KMS-11 (cell line): ENCODE data around the gene KLF11.

Experiments used
- H2AFZ ChIP-seq: fragments of 200-600 bp; sonication (generic); 2 replicates; pipeline ENCODE4 v1.6.1; 2016; ENCODE audit warnings: antibody characterized with exemption, mixed run types, low read depth
- H3K27ac ChIP-seq: fragments of 200-600 bp; sonication (generic); 2 replicates; pipeline ENCODE4 v1.6.1; 2016; ENCODE audit warnings: mild to moderate bottlenecking, mixed run types
- H3K27me3 ChIP-seq: fragments of 200-600 bp; sonication (generic); 2 replicates; pipeline ENCODE4 v1.6.1; 2017; ENCODE audit warnings: mild to moderate bottlenecking, low read depth, mixed run types, moderate library complexity; ENCODE audit not compliant: insufficient read depth
- H3K36me3 ChIP-seq: fragments of 200-600 bp; sonication (generic); 2 replicates; pipeline ENCODE4 v1.6.1; 2017; ENCODE audit warnings: mild to moderate bottlenecking, mixed run types; ENCODE audit not compliant: insufficient read depth
- H3K4me1 ChIP-seq: fragments of 200-600 bp; sonication (generic); 2 replicates; pipeline ENCODE4 v1.6.1; 2016; ENCODE audit warnings: mild to moderate bottlenecking, low read depth, mixed run types; ENCODE audit not compliant: poor library complexity, severe bottlenecking
- H3K4me2 ChIP-seq: fragments of 200-600 bp; sonication (generic); 2 replicates; pipeline ENCODE4 v1.7.0; 2016; ENCODE audit warnings: mild to moderate bottlenecking, mixed run types
- H3K4me3 ChIP-seq: fragments of 200-600 bp; sonication (generic); IDR thresholded peaks from 2 replicates; pipeline ENCODE4 v1.6.1; 2017; ENCODE audit warnings: low read depth, low read length, mixed read lengths; ENCODE audit not compliant: insufficient read depth
- H3K79me2 ChIP-seq: fragments of 200-600 bp; sonication (generic); 2 replicates; pipeline ENCODE4 v1.6.1; 2016; ENCODE audit warnings: low read depth, mixed run types; ENCODE audit not compliant: insufficient read depth
- H3K9ac ChIP-seq: fragments of 200-600 bp; sonication (generic); 2 replicates; pipeline ENCODE4 v1.6.1; 2016; ENCODE audit warnings: mild to moderate bottlenecking, mixed run types
- H4K20me1 ChIP-seq: fragments of 200-600 bp; sonication (generic); 2 replicates; pipeline ENCODE4 v1.6.1; 2016; ENCODE audit warnings: mild to moderate bottlenecking, mixed run types; ENCODE audit not compliant: insufficient read depth
- TF ChIP-seq, protein P1 (sequence below): fragments of 200-600 bp; sonication (generic); conservative IDR thresholded peaks from 2 replicates; pipeline ENCODE4 v1.6.1; 2017; ENCODE audit warnings: low read depth, mild to moderate bottlenecking, antibody characterized with exemption, low read length, moderate library complexity, mixed read lengths

Gene KLF11

DNA sequence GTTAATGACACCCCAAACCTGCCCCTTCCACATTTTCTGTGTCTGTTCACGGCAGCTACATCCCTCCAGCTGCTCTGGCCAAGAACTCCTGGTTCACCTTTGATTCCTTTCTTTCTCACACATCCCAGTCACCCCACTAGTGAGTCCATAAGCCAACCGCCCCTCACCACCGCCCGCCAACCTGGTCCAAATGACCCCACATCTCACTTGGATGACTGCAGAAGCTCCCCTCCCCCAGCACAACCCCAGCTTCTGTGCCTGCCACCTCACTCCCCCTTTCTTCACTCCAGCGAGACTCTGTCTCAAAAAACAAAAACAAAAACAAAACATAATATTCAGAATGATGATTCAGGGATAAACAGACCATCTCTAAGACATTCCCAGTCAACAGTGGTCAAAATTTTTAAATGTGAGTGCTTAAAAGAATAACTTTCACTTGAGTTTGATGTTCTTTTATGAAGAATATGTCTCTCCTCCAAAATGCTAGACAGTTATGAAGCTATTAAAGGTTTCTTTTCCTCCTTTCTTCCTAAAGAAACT lies 33.7 kb downstream of the KLF11 start:
- no peaks in the 10 kb centered on the region for H3K36me3 ChIP-seq
- no peaks in the 10 kb centered on the region for H4K20me1 ChIP-seq
- no peak overlapping the region for H3K4me2 ChIP-seq
- H3K27me3 ChIP-seq = peaks cover 4% of the 10 kb centered on the region
- no peaks in the 10 kb centered on the region for H3K79me2 ChIP-seq
- no peak overlapping the region for H3K9ac ChIP-seq
- peaks cover 2% of the 10 kb centered on the region for H3K4me1 ChIP-seq
- TF ChIP-seq, protein P1, sequence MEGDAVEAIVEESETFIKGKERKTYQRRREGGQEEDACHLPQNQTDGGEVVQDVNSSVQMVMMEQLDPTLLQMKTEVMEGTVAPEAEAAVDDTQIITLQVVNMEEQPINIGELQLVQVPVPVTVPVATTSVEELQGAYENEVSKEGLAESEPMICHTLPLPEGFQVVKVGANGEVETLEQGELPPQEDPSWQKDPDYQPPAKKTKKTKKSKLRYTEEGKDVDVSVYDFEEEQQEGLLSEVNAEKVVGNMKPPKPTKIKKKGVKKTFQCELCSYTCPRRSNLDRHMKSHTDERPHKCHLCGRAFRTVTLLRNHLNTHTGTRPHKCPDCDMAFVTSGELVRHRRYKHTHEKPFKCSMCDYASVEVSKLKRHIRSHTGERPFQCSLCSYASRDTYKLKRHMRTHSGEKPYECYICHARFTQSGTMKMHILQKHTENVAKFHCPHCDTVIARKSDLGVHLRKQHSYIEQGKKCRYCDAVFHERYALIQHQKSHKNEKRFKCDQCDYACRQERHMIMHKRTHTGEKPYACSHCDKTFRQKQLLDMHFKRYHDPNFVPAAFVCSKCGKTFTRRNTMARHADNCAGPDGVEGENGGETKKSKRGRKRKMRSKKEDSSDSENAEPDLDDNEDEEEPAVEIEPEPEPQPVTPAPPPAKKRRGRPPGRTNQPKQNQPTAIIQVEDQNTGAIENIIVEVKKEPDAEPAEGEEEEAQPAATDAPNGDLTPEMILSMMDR = no peak
- no peak overlapping the region for H3K27ac ChIP-seq
- H2AFZ ChIP-seq = no peak overlapping the region
- H3K4me3 ChIP-seq = no peak overlapping the region

DNA sequence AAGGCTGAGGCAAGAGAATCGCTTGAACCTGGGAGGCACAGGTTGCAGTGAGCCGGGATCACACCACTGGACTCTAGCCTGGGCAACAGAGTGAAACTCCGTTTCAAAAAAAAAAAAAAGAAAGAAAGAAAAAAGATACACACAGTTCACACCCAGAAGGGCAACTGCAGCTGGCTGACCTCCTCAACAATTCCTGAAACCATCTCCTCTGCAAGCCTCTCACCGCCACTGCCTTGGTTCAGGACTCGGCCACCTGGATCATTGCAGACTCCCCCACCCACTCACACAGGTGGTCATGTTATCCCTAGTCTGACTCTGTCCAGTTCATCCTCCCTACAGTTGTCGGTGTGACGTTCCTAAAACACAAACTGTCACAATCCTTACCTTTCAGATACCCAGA lies 34.7 kb downstream of the KLF11 start:
- Histone ChIP-seq H3K27ac (no peak overlapping the region), H3K4me3 (no peak overlapping the region), H3K27me3 (peaks cover 4% of the 10 kb centered on the region), H3K9ac (no peak overlapping the region), H2AFZ (no peak overlapping the region), H3K79me2 (no peaks in the 10 kb centered on the region), H3K36me3 (no peaks in the 10 kb centered on the region), H3K4me1 (peaks cover 4% of the 10 kb centered on the region), H4K20me1 (no peaks in the 10 kb centered on the region), H3K4me2 (no peak overlapping the region)
- TF ChIP-seq, protein P1 = no peak

DNA sequence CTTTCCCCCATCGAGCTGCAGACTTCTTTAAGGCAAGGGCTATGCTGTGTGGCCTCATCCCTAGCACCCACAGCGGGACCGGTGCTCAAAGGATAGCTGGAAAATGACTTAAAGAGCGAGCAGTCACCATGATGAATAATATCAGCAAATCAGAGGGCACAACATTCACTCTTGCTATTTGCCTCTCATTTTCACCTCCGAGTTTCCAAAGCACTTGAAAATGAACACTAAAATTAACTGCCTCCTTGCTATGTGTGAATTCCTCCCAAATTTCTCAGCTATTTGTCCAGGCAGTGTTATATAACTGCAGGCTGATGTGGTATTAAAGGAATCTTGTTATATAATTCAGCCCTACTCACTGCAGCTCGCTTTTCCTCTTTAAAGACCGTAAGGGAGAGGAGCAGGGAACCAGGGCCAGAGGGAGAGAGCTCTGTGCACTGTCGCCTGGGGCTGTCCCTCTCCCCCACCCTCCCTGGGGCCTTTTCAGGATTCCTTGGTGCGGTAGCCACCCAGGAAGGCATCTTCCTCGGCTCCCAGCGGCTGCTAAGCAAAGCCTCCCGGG lies 35.4 kb downstream of the KLF11 start:
- TF ChIP-seq, protein P1 = no peak
- no peaks in the 10 kb centered on the region for H4K20me1 ChIP-seq
- no peak overlapping the region for H2AFZ ChIP-seq
- no peak overlapping the region for H3K4me2 ChIP-seq
- H3K27me3 ChIP-seq = peaks cover 4% of the 10 kb centered on the region
- no peak overlapping the region for H3K27ac ChIP-seq
- H3K4me1 ChIP-seq = peaks cover 4% of the 10 kb centered on the region
- no peak overlapping the region for H3K9ac ChIP-seq
- H3K4me3 ChIP-seq = no peak overlapping the region
- H3K36me3 ChIP-seq = no peaks in the 10 kb centered on the region
- no peaks in the 10 kb centered on the region for H3K79me2 ChIP-seq

DNA sequence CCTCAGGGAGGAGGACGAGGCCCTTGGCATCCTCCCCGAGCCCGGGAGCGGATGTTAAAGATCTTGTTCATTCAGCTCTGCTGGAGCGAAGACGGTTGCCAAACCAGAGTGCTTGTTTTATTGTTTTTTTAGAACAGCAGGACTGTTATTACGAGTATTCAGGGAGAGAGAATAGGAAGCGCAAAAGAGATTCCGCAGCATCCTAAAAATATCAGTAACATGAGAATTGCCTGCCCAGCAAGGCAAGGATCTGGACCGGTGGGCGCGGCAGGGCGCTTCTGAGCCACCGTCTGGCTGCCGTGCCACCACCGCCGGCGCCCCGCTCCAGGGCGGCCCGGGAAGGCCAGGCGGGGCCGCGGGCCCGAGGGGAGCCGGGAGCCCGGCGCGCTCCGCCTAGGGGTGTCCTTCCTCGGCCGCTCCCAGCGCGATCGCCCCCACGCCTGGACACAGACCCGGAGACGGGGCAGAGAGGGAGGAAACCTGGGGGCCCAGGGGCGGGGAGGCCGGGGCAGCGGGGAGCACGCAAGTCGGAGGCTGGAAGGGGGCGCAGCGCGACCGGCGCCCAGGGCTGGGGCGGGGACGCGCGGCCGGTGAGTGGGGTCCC lies 36.0 kb downstream of the KLF11 start:
- peaks cover 4% of the 10 kb centered on the region for H3K4me1 ChIP-seq
- no peak overlapping the region for H3K4me3 ChIP-seq
- no peaks in the 10 kb centered on the region for H4K20me1 ChIP-seq
- H3K27me3 ChIP-seq = peaks cover 4% of the 10 kb centered on the region
- no peak overlapping the region for H3K27ac ChIP-seq
- TF ChIP-seq, protein P1 = no peak
- no peak overlapping the region for H3K4me2 ChIP-seq
- no peaks in the 10 kb centered on the region for H3K79me2 ChIP-seq
- H2AFZ ChIP-seq = no peak overlapping the region
- H3K9ac ChIP-seq = no peak overlapping the region
- no peaks in the 10 kb centered on the region for H3K36me3 ChIP-seq
